OCI-LY3 (cell line): ENCODE measurements around the gene MTA1.

Experiments
- H2AFZ ChIP-seq: fragments of 200-600, 300-600 bp; shearing (Covaris generic); 2 replicates; pipeline ENCODE4 v1.6.0; 2014; ENCODE audit warnings: antibody characterized with exemption, low read depth, low read length
- H3K27ac ChIP-seq: fragments of 200-600, 300-600 bp; sonication (generic); 2 replicates; pipeline ENCODE4 v1.5.1; 2014; ENCODE audit warnings: mild to moderate bottlenecking, low read length, moderate library complexity, mixed read lengths
- H3K27me3 ChIP-seq: fragments of 200-600, 300-600 bp; sonication (generic); 2 replicates; pipeline ENCODE4 v1.6.1; 2014; ENCODE audit warnings: low read depth, low read length, mixed read lengths
- H3K36me3 ChIP-seq: fragments of 200-600, 300-600 bp; sonication (generic); replicated peaks from 2 replicates; pipeline ENCODE3; 2014; ENCODE audit warnings: low read depth, low read length, mixed read lengths
- H3K4me1 ChIP-seq: fragments of 300-600, 200-600 bp; sonication (generic); 2 replicates; pipeline ENCODE4 v1.6.1; 2014; ENCODE audit warnings: low read length, mixed read lengths
- H3K4me2 ChIP-seq: fragments of 200-600, 300-600 bp; sonication (generic); 2 replicates; pipeline ENCODE4 v1.6.1; 2014; ENCODE audit warnings: low read length, mixed read lengths
- H3K4me3 ChIP-seq: fragments of 300-600, 200-600 bp; sonication (generic); 2 replicates; pipeline ENCODE4 v1.5.1; 2014; ENCODE audit warnings: antibody characterized with exemption, mild to moderate bottlenecking, low read length, moderate library complexity
- H3K79me2 ChIP-seq: fragments of 300-600, 200-600 bp; shearing (Covaris generic); 2 replicates; pipeline ENCODE4 v1.6.1; 2014; ENCODE audit warnings: mild to moderate bottlenecking, low read length, mixed read lengths
- H3K9ac ChIP-seq: fragments of 300-600, 200-600 bp; shearing (Covaris generic); 2 replicates; pipeline ENCODE4 v1.6.0; 2014; ENCODE audit warnings: mild to moderate bottlenecking, low read length, moderate library complexity
- H3K9me3 ChIP-seq: fragments of 200-600, 300-600 bp; shearing (Covaris generic); 2 replicates; pipeline ENCODE4 v1.6.1; 2014; ENCODE audit warnings: low read length, mixed read lengths; ENCODE audit not compliant: insufficient read depth
- H4K20me1 ChIP-seq: fragments of 200-600, 300-600 bp; sonication (generic); 2 replicates; pipeline ENCODE4 v1.6.1; 2016; ENCODE audit warnings: low read length, mixed read lengths; ENCODE audit not compliant: insufficient read depth
- CTCF ChIP-seq: fragments of 200-600, 300-600 bp; sonication (generic); IDR thresholded peaks from 2 replicates; pipeline ENCODE4 v1.5.1; 2014; ENCODE audit warnings: antibody characterized with exemption, low read length, low read depth
- EZH2phosphoT487 ChIP-seq: fragments of 200-600 bp; shearing (Covaris generic); IDR thresholded peaks from 2 replicates; pipeline ENCODE4 v1.6.1; 2018; ENCODE audit warnings: antibody characterized with exemption, mixed run types, low read depth

MTA1 gene

GRCh38 chr14:105458571-105458970 lies 38.9 kb downstream of the MTA1 start:
- Histone ChIP-seq H3K27me3 (no peaks in the 10 kb centered on the region), H3K27ac (no peak overlapping the region), H3K9ac (no peak overlapping the region), H3K4me2 (no peak overlapping the region), H4K20me1 (no peaks in the 10 kb centered on the region), H3K36me3 (peaks cover 30% of the 10 kb centered on the region), H3K4me3 (no peak overlapping the region), H3K4me1 (no peaks in the 10 kb centered on the region), H2AFZ (no peak overlapping the region), H3K9me3 (no peaks in the 10 kb centered on the region), H3K79me2 (no peaks in the 10 kb centered on the region)
- TF ChIP-seq EZH2phosphoT487 (no peak), CTCF (no peak)

- H3K4me1 ChIP-seq: no peaks in the 10 kb centered on the region
- H3K36me3 ChIP-seq: peaks cover 36% of the 10 kb centered on the region
- no peak for TF ChIP-seq EZH2phosphoT487
- TF ChIP-seq CTCF: no peak
- H3K27me3 ChIP-seq: no peaks in the 10 kb centered on the region
- no peak overlapping the region for H2AFZ ChIP-seq
- no peak overlapping the region for H3K4me2 ChIP-seq
- H3K27ac ChIP-seq: no peak overlapping the region
- no peaks in the 10 kb centered on the region for H3K9me3 ChIP-seq
- no peaks in the 10 kb centered on the region for H3K79me2 ChIP-seq
- no peak overlapping the region for H3K4me3 ChIP-seq
- H4K20me1 ChIP-seq: no peaks in the 10 kb centered on the region
- no peak overlapping the region for H3K9ac ChIP-seq
Observed at GRCh38 chr14:105460116-105460515, 40.5 kb downstream of the MTA1 start.

- H3K79me2 ChIP-seq: no peaks in the 10 kb centered on the region
- no peak overlapping the region for H2AFZ ChIP-seq
- H3K36me3 ChIP-seq: peaks cover 31% of the 10 kb centered on the region
- H3K27ac ChIP-seq: no peak overlapping the region
- H3K4me1 ChIP-seq: no peaks in the 10 kb centered on the region
- TF ChIP-seq CTCF (no peak), EZH2phosphoT487 (no peak)
- H3K4me2 ChIP-seq: no peak overlapping the region
- H4K20me1 ChIP-seq: no peaks in the 10 kb centered on the region
- H3K27me3 ChIP-seq: no peaks in the 10 kb centered on the region
- H3K4me3 ChIP-seq: no peak overlapping the region
- no peak overlapping the region for H3K9ac ChIP-seq
- H3K9me3 ChIP-seq: no peaks in the 10 kb centered on the region
Observed at GRCh38 chr14:105460616-105461015, 41.0 kb downstream of the MTA1 start.

GRCh38 chr14:105461903-105462302 lies 42.3 kb downstream of the MTA1 start:
- H3K27me3 ChIP-seq: no peaks in the 10 kb centered on the region
- H3K9me3 ChIP-seq: no peaks in the 10 kb centered on the region
- H3K4me1 ChIP-seq: no peaks in the 10 kb centered on the region
- peaks cover 28% of the 10 kb centered on the region for H3K36me3 ChIP-seq
- TF ChIP-seq EZH2phosphoT487 (no peak), CTCF (no peak)
- no peak overlapping the region for H3K27ac ChIP-seq
- H3K4me2 ChIP-seq: no peak overlapping the region
- H3K79me2 ChIP-seq: no peaks in the 10 kb centered on the region
- no peak overlapping the region for H2AFZ ChIP-seq
- no peak overlapping the region for H3K9ac ChIP-seq
- H3K4me3 ChIP-seq: no peak overlapping the region
- H4K20me1 ChIP-seq: no peaks in the 10 kb centered on the region
